SK-N-MC (cell line): ENCODE measurements around the gene KCNK15.

Experiments
- EZH2 ChIP-seq: fragments of 200-600 bp; sonication (generic); IDR thresholded peaks from one replicate; pipeline ENCODE4 v1.6.1; 2017; ENCODE audit warnings: antibody characterized with exemption
- POLR2AphosphoS5 ChIP-seq: IDR thresholded peaks from 2 replicates; pipeline ENCODE4 v1.6.1; 2012; ENCODE audit warnings: mild to moderate bottlenecking, low read depth, low read length, borderline replicate concordance

- TF ChIP-seq EZH2, result no peak
- no peak for TF ChIP-seq POLR2AphosphoS5
Measured at GRCh38 chr20:44723798-44724362, 21.8 kb upstream of the KCNK15 start.
